ENCODE results near the gene NDC1. TPM values are rescaled to one million over a fixed set of nuclear protein-coding genes. Genes with fewer than 3 reads are reported as not detected.
"Not testable (repeated sequence)": the region's sequence is repeated elsewhere in the genome, so short reads cannot be mapped to it uniquely, and the experiment has no call there.

NDC1 gene
- total RNA-seq, 1 donor from 2014 or later: 50.4 TPM

- DNase-seq: no peak
These were observed 72.4 kb downstream of the NDC1 start for GRCh38 chr1:53765657-53766056.

GRCh38 chr1:53763911-53764310, 74.2 kb downstream of the NDC1 start:
- no peak for DNase-seq

GRCh38 chr1:53763461-53763860, 74.6 kb downstream of the NDC1 start:
- DNase-seq: no peak

- not testable (repeated sequence) for DNase-seq
These were observed 77.6 kb downstream of the NDC1 start for GRCh38 chr1:53760497-53760896.

- DNase-seq: no peak
These were observed 82.2 kb downstream of the NDC1 start for GRCh38 chr1:53755874-53756273.

GRCh38 chr1:53754484-53755312, 83.4 kb downstream of the NDC1 start:
- no peak for DNase-seq

GRCh38 chr1:53752281-53752680, 85.8 kb downstream of the NDC1 start:
- no peak for DNase-seq

- DNase-seq: no peak
These were observed 90.3 kb downstream of the NDC1 start for GRCh38 chr1:53747841-53748240.

GRCh38 chr1:53740621-53741105, 97.4 kb downstream of the NDC1 start:
- no peak for DNase-seq

- peak; percentile 79 for DNase-seq
These were observed 98.9 kb downstream of the NDC1 start, which contains the start of gene GLIS1 for GRCh38 chr1:53739109-53739681. TSS of gene GLIS1 (minus strand) at chr1:53739164. CDS start at chr1:53738064, 1,100 bp downstream.

- DNase-seq: peak; percentile 47
These were observed 99.6 kb downstream of the NDC1 start for GRCh38 chr1:53738205-53739108.

GRCh38 chr1:53737648-53738204, 100.4 kb downstream of the NDC1 start:
- no peak for DNase-seq

- no peak for DNase-seq
These were observed 101.8 kb downstream of the NDC1 start for GRCh38 chr1:53736290-53736689.

GRCh38 chr1:53735681-53736080, 102.4 kb downstream of the NDC1 start:
- no peak for DNase-seq

GRCh38 chr1:53735261-53735660, 102.8 kb downstream of the NDC1 start:
- DNase-seq: no peak

- DNase-seq: no peak
These were observed 103.4 kb downstream of the NDC1 start for GRCh38 chr1:53734650-53735211.

GRCh38 chr1:53733975-53734649, 104.0 kb downstream of the NDC1 start:
- DNase-seq: no peak

GRCh38 chr1:53733447-53733931, 104.6 kb downstream of the NDC1 start:
- no peak for DNase-seq

- DNase-seq: no peak
These were observed 105.2 kb downstream of the NDC1 start for GRCh38 chr1:53732912-53733317.

- DNase-seq: no peak
These were observed 105.7 kb downstream of the NDC1 start for GRCh38 chr1:53732409-53732808.

- no peak for DNase-seq
These were observed 106.3 kb downstream of the NDC1 start for GRCh38 chr1:53731779-53732305.

All from occipital lobe (tissue), 2 donors.